Activated T-helper 2 cell treated with anti-CD3 and anti-CD28 coated beads, Interferon-gamma antibody, Interleukin-2, Interleukin-4, amounts not matched to agents 10 μg/mL and 5 μg/mL and 100 μg/mL, durations not matched to agents 14 hours and 24 hours and 36 hours (primary cell): ENCODE data around the gene CYYR1. TPM values are rescaled to one million over a fixed set of nuclear protein-coding genes. Genes with fewer than 3 reads are reported as not detected.

Source experiments
- DNase-seq: peaks from one replicate; pipeline ENCODE4 v3.0.0; 2021; ENCODE audit warnings: low spot score
- H3K27ac Mint-ChIP-seq: one replicate; pipeline ENCODE4 v1.8.0; 2021; ENCODE audit warnings: mixed read lengths
- H3K27me3 Mint-ChIP-seq: one replicate; pipeline ENCODE4 v1.8.0; 2021; ENCODE audit warnings: low read depth, mixed read lengths
- H3K36me3 Mint-ChIP-seq: one replicate; pipeline ENCODE4 v1.8.0; 2021; ENCODE audit warnings: low read depth, mixed read lengths
- H3K4me1 Mint-ChIP-seq: one replicate; pipeline ENCODE4 v1.8.0; 2021; ENCODE audit warnings: low read depth, mixed read lengths
- H3K4me3 Mint-ChIP-seq: one replicate; pipeline ENCODE4 v1.8.0; 2021; ENCODE audit warnings: low read depth, mild to moderate bottlenecking, moderate library complexity, mixed read lengths
- H3K9me3 Mint-ChIP-seq: one replicate; pipeline ENCODE4 v1.8.0; 2021; ENCODE audit warnings: mixed read lengths
- intact Hi-C: fragments of 100-400 bp; cut with micrococcal nuclease; formaldehyde crosslinking; loops from one replicate; pipeline ENCODE4 v1.15.1; 2023
- total RNA-seq: library from RNA; stranded (reverse); gene quantifications from 2 replicates; pipeline ENCODE4 v1.2.3, GENCODE V29; 2022

CYYR1 gene
- total RNA-seq, 1 donor from 2014 or later, result 0.07 TPM

DNA sequence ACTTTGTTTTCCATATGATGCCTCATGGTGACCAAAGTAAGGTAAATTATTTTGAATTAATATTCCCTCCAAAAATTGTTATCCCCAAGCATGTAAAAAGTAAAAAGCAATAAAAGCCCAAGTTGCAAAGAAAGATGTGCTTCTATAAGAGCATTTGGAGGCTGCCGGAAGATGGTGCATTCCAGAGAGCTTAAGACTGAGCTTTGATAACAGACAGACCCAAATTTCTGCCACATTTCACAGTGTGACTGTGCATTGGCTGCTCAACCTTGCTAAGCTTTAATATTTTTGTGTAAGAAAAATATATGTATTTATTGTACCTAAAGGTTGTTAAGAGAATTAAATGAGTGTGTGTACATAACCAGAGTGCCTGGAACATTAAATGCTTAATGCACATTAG lies 67.9 kb downstream of the CYYR1 start:
- intact Hi-C loops, result no loop called here
- Mint-ChIP-seq H3K4me1 (no peaks in the 10 kb centered on the region), H3K9me3 (no peaks in the 10 kb centered on the region), H3K27me3 (no peaks in the 10 kb centered on the region), H3K4me3 (no peak overlapping the region), H3K27ac (no peak overlapping the region), H3K36me3 (no peaks in the 10 kb centered on the region)
- no peak for DNase-seq

- Mint-ChIP-seq H3K27me3 (no peaks in the 10 kb centered on the region), H3K4me3 (no peak overlapping the region), H3K9me3 (peaks cover 13% of the 10 kb centered on the region), H3K4me1 (no peaks in the 10 kb centered on the region), H3K27ac (no peak overlapping the region), H3K36me3 (no peaks in the 10 kb centered on the region)
- intact Hi-C loops, result no loop called here
- no peak for DNase-seq
Observed at GRCh38 chr21:26503414-26503813, 69.7 kb downstream of the CYYR1 start.

DNA sequence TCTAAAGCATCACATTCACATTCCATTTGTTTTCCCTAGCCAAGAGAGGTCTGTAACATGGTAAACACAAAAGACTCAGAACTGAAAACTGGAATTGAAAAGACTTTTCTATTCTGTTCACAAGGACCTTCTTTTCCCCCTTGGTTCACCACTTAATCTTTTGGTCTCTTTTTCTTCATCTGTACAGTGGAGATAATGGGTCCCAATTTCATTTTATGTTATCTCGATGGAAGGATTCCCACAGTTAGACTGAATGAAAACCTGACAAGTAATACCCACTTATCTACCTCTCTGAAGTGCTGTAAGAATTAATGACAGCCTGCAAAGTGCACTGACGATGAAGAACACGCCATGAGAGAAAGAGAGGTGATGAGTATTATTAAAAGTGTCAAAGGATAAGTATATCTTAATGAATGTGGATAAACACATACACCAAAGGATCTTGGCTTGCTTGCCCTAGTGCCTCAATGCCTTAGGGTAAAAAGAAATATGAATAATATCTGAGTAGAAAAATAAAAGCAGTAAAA lies 71.5 kb downstream of the CYYR1 start:
- Mint-ChIP-seq H3K4me3 (no peak overlapping the region), H3K36me3 (no peaks in the 10 kb centered on the region), H3K4me1 (no peaks in the 10 kb centered on the region), H3K9me3 (peaks cover 23% of the 10 kb centered on the region), H3K27me3 (no peaks in the 10 kb centered on the region), H3K27ac (no peak overlapping the region)
- no peak for DNase-seq
- intact Hi-C loops, result no loop called here

- Mint-ChIP-seq H3K4me1 (no peaks in the 10 kb centered on the region), H3K27me3 (no peaks in the 10 kb centered on the region), H3K36me3 (no peaks in the 10 kb centered on the region), H3K9me3 (peaks cover 26% of the 10 kb centered on the region), H3K27ac (no peak overlapping the region), H3K4me3 (no peak overlapping the region)
- intact Hi-C loops, result no loop called here
- DNase-seq, result no peak
Observed at GRCh38 chr21:26499495-26499894, 73.6 kb downstream of the CYYR1 start.

DNA sequence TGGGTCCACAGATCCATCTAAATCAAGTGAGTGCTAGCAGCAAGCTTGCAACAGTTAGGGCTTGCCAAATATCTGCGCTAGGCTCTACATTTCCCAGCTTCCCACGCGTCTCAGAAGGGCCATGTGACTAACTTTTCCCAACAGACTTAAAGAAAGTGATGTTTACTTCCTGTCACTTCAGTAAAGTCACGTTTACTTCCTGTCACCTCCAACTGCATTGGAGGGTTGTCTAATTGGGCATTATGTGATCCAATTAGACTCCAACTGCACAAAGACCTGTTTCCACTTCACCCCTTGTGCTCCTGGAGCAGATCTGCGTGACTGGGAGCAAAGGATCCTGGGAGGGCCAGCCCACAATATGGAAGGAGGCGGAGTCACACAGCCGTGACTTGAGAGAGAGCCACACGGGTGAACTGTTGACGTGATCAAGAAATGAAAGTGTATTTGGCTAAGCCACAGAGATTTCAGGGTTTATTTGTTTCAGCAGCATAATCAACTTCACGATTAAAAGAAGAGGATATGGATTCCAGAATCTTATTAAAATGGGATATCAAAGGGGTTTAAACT lies 77.7 kb downstream of the CYYR1 start:
- Mint-ChIP-seq H3K36me3 (no peaks in the 10 kb centered on the region), H3K9me3 (peaks cover 32% of the 10 kb centered on the region), H3K27me3 (no peaks in the 10 kb centered on the region), H3K4me3 (no peak overlapping the region), H3K4me1 (no peaks in the 10 kb centered on the region), H3K27ac (no peak overlapping the region)
- intact Hi-C loops, result no loop called here
- no peak for DNase-seq

- Mint-ChIP-seq H3K9me3 (peaks cover 16% of the 10 kb centered on the region), H3K4me3 (no peak overlapping the region), H3K27me3 (no peaks in the 10 kb centered on the region), H3K36me3 (no peaks in the 10 kb centered on the region), H3K27ac (no peak overlapping the region), H3K4me1 (no peaks in the 10 kb centered on the region)
- DNase-seq, result no peak
- intact Hi-C loops, result no loop called here
Observed at GRCh38 chr21:26491663-26492062, 81.4 kb downstream of the CYYR1 start.

- no peak overlapping the region for H3K27ac Mint-ChIP-seq
- intact Hi-C loops, result no loop called here
- peaks cover 16% of the 10 kb centered on the region for H3K9me3 Mint-ChIP-seq
- H3K36me3 Mint-ChIP-seq, result no peaks in the 10 kb centered on the region
- H3K4me1 Mint-ChIP-seq, result no peaks in the 10 kb centered on the region
- DNase-seq, result no peak
- H3K27me3 Mint-ChIP-seq, result no peaks in the 10 kb centered on the region
- H3K4me3 Mint-ChIP-seq, result no peak overlapping the region
Observed at GRCh38 chr21:26490771-26491170, 82.3 kb downstream of the CYYR1 start.

GRCh38 chr21:26489781-26490180 lies 83.3 kb downstream of the CYYR1 start:
- Mint-ChIP-seq H3K36me3 (no peaks in the 10 kb centered on the region), H3K4me3 (no peak overlapping the region), H3K27me3 (no peaks in the 10 kb centered on the region), H3K9me3 (peaks cover 13% of the 10 kb centered on the region), H3K4me1 (no peaks in the 10 kb centered on the region), H3K27ac (no peak overlapping the region)
- DNase-seq, result no peak
- intact Hi-C loops, result no loop called here

DNA sequence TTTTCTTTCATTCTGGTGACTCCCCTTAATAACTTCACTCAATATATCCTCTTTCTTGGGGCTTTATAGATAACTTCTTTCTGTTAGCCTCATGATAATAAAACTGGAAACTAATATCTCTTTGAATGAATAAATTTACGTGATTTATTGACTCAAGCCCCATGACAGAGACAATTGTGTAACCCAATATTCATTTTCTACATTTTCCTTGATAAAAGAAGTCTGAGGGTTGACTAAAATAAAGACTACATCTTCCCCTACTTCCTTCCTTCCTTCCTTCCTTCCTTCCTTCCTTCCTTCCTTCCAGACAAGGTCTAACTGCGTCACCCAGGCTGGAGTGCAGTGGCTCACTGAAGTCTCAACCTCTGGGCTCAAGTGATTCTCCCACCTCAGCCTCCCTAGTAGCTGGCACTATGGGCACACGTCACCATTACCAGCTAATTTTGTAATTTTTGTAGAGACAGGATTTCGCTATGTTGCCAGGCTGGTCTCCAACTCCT lies 85.1 kb downstream of the CYYR1 start:
- no peak overlapping the region for H3K27ac Mint-ChIP-seq
- no peaks in the 10 kb centered on the region for H3K36me3 Mint-ChIP-seq
- H3K4me1 Mint-ChIP-seq, result no peaks in the 10 kb centered on the region
- no peak overlapping the region for H3K4me3 Mint-ChIP-seq
- intact Hi-C loops, result no loop called here
- no peaks in the 10 kb centered on the region for H3K27me3 Mint-ChIP-seq
- H3K9me3 Mint-ChIP-seq, result peaks cover 13% of the 10 kb centered on the region
- no peak for DNase-seq

GRCh38 chr21:26473471-26473870 lies 99.6 kb downstream of the CYYR1 start:
- Mint-ChIP-seq H3K4me1 (peaks cover 35% of the 10 kb centered on the region), H3K36me3 (no peaks in the 10 kb centered on the region), H3K9me3 (peaks cover 15% of the 10 kb centered on the region), H3K27me3 (no peaks in the 10 kb centered on the region), H3K4me3 (no peak overlapping the region), H3K27ac (peak overlapping the region; percentile 60)
- intact Hi-C loops, result loop anchor here (1.0 to 2.0 kb wide), 3 partner anchors 22 to 64 kb away; no protein-coding TSS in a partner anchor
- no peak for DNase-seq

DNA sequence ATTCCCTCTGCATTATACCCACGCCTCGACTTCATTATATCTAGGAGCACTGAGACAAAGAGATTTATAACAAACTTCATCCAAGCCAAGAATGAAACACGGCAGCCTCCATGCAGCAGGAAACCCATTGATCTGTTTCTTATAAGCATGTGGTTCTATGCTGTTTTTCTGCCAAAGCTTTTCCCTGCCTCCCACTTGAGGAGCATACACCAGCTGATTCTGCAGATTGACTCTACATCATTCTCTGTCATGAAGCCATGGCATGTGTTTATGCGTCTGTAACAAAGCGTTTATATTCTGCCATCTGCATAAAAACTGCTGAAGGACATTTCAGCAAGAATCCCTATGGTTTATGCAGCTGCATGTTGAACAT lies 102.0 kb downstream of the CYYR1 start:
- Mint-ChIP-seq H3K27me3 (no peaks in the 10 kb centered on the region), H3K4me3 (no peak overlapping the region), H3K36me3 (no peaks in the 10 kb centered on the region), H3K27ac (no peak overlapping the region), H3K9me3 (peaks cover 12% of the 10 kb centered on the region), H3K4me1 (peaks cover 35% of the 10 kb centered on the region)
- DNase-seq, result no peak
- intact Hi-C loops, result no loop called here

GRCh38 chr21:26470351-26471098 lies 102.6 kb downstream of the CYYR1 start:
- intact Hi-C loops, result no loop called here
- no peak overlapping the region for H3K27ac Mint-ChIP-seq
- H3K36me3 Mint-ChIP-seq, result no peaks in the 10 kb centered on the region
- H3K4me1 Mint-ChIP-seq, result peaks cover 30% of the 10 kb centered on the region
- H3K27me3 Mint-ChIP-seq, result no peaks in the 10 kb centered on the region
- H3K4me3 Mint-ChIP-seq, result no peak overlapping the region
- DNase-seq, result no peak
- H3K9me3 Mint-ChIP-seq, result peaks cover 12% of the 10 kb centered on the region

DNA sequence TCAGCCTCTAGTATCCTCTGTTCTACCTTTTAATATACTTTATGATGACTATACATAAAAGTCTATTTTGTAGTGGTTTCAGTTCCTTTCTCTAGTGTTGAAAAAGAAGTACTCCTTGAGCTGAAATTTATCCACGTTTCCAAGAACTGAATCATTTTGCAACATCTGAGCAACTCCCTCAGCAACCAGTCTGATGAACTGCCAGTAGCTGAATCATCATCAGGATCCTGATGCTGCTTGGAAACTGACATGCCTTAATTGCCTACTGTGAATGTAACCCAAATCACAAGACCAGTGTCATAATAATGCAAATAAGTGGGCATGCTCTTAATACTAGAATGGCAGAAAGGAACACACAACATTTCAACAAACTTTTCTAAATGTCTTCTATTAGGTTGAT lies 103.3 kb downstream of the CYYR1 start:
- H3K4me1 Mint-ChIP-seq, result peaks cover 23% of the 10 kb centered on the region
- H3K4me3 Mint-ChIP-seq, result no peak overlapping the region
- H3K36me3 Mint-ChIP-seq, result no peaks in the 10 kb centered on the region
- peaks cover 12% of the 10 kb centered on the region for H3K9me3 Mint-ChIP-seq
- DNase-seq, result no peak
- intact Hi-C loops, result no loop called here
- H3K27me3 Mint-ChIP-seq, result no peaks in the 10 kb centered on the region
- H3K27ac Mint-ChIP-seq, result peak overlapping the region; percentile 14
